ENCODE data around the gene MDP1.

DNA sequence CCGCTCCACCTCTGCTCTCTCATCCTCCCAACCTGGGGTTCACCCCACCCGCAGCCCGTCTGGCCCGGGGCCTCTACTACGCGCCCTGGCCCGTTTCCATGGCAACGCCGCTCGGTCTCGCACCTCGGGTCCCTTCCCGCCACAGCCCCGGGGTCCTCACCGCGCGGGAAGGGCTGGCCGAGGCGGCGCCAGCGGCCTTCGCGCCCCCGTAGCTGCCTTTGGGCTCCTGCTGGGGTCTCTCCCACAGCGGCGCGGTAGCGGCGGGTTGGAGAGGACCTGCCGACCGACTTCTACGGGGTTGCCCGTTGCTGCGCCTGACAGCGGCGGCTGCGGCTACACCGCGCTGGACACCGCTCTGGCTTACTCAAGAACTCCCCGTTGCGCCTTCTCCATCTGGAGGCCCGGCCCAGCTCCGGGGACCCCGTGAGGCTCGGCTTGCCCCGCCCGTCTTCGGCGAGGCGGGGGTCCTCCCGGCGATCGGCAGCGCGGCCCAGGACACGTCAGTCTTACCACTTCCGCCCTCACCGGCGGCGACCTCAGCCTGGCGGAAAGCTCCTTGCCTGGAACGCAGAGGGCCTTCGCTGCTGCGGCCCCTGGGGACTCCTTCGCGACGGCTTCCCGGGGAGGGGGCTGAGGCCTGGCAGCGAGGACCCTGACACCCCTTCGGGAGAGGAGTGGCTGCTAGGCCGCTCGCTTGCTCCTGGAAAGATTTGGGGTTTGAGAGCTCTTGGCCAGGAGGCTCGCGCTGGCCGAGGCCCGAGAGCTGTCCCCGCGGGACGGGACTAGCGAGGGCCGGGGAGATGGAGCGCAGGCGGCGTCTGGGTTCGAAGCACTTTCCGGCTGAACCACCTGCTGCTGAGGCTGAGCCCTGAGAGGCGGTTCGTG lies 20.4 kb downstream of the MDP1 start, which contains the start of gene TM9SF1:
- TF ChIP-seq SNAI2 (CRISPR knock-in tag; IDR thresholded peaks at IDR 0.05) (no peak), ZFP3 (CRISPR knock-in tag; IDR thresholded peaks at IDR 0.05) (no peak), PPARA (CRISPR knock-in tag; IDR thresholded peaks at IDR 0.05; ENCODE audit: borderline replicate concordance) (no peak), RARB (CRISPR knock-in tag; IDR thresholded peaks at IDR 0.05) (no peak), TCF4 (CRISPR knock-in tag; IDR thresholded peaks at IDR 0.05; ENCODE audit: borderline replicate concordance) (no peak)

All from SK-N-SH treated with all-trans-retinoic acid at 6 μM for 48 hours (cell line).